GM18907 (cell line): Measurements from ENCODE around the gene AMN1.
A peak's percentile ranks its signal among the peaks of the same experiment; 100 is the strongest.
"Not testable (repeated sequence)": the region's sequence is repeated elsewhere in the genome, so short reads cannot be mapped to it uniquely, and the experiment has no call there.

ENCODE experiments used
- ATAC-seq: cut with Tn5 transposase; IDR thresholded peaks from one replicate; pipeline ENCODE4 v1.9.1; 2021; ENCODE audit warnings: mild to moderate bottlenecking, moderate library complexity; ENCODE audit not compliant: unreplicated experiment

AMN1 gene

DNA sequence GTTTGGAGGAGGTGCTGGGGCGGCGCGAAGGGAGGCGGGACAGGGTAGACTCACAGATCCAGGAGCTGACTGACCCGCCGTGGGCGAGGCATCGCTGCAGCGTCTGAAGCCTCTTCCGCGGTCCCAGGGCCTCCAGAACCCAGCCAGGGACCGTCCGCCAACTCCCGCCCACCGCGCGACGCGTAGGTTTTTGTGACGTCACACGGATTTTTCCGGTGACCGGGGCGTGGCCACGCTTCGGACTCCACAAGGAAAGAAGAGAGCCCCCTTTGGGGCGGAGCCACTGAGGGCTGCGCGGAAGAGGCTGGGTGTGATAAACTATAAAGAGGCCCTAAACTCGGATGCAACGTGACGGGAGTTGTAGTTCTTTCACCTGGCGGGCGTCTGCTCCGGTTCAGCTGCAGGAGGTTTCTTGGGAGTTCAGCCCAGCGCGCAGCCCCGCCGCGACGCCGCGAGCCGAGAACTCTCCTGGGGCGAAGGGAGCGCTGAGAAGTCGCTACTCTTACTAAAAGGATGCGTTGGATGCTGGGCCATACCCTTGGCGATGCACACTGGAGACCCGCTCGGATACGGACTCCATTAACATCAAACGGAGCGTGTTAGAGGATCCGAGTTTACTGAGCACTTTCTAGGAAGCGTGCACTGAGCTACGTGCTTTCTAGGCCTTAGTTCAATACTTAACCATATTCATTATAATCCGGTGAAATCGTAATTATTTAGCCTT is at the start of gene AMN1:
TSS of gene AMN1 (minus strand) at position 105 of the 724 bp plus-strand sequence. CDS start at position 92, 13 bp downstream.
- peak; percentile 95 for ATAC-seq

GRCh38 chr12:31773867-31774266 is 45.0 kb upstream of the AMN1 start:
- peak; percentile 60 for ATAC-seq

- ATAC-seq: peak; percentile 78
Observed at GRCh38 chr12:31773223-31773750, 44.5 kb upstream of the AMN1 start.

DNA sequence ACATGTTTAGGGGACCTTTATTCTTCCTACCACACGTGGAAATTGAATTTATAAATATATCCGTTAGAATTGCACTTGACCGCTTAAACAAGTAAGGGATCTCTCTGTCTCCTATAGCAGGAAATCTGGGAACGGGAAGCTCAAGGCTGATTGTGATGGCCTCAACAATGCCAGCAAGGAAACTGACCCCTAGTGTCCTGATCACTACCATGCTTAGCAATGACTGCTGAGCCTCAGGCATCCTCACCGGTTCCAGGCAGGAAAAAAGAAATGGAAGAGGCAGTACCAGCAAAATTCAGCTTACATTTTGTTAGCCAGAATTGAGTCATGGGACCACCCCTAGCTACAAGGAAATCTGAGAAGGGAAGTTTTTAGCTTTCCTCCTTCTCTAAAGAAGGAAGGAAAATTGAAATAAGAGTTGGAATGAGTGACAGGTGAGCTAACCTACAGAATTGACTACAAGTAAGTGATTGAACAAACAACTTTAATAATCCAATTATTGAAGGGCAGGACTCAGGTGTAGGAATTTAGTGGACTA is 43.9 kb upstream of the AMN1 start:
- no peak for ATAC-seq

DNA sequence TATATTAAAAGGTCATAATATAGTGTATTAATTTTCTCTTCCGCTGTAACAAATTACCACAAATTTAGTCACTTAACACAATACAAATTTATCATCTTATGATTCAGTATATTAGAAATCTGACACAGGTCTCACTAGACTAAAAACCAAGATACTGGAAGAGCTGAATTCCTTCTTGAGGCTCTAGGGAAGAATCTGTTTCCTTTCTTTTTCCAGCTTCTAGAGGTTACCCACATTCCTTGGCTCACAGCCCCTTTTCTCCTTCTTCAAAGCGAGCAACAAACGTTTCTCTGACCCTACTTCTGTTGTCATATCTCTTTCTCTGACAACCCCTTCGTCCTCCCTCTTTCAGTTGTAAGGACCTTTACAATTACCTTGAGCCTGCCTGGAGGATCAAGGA is 43.4 kb upstream of the AMN1 start:
- no peak for ATAC-seq

DNA sequence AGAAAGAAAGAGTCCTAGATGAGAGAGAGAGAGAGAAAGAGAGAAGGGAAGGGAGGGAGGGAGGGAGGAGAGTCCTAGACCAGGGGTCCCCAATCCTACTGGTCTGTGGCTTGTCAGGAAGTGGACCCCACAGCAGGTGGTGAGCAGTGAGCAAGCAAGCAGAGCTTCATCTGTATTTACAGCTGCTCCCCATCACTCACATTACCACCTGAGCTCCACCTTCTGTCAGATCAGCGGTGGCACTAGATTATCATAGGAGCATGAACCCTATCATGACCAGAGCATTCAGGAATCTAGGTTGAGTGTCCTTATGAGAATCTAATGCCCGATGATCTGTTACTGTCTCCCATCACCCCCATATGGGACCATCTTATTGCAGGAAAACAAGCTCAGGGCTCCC is 39.2 kb upstream of the AMN1 start:
- ATAC-seq: no peak

GRCh38 chr12:31765931-31766330 is 37.1 kb upstream of the AMN1 start:
- ATAC-seq: no peak

DNA sequence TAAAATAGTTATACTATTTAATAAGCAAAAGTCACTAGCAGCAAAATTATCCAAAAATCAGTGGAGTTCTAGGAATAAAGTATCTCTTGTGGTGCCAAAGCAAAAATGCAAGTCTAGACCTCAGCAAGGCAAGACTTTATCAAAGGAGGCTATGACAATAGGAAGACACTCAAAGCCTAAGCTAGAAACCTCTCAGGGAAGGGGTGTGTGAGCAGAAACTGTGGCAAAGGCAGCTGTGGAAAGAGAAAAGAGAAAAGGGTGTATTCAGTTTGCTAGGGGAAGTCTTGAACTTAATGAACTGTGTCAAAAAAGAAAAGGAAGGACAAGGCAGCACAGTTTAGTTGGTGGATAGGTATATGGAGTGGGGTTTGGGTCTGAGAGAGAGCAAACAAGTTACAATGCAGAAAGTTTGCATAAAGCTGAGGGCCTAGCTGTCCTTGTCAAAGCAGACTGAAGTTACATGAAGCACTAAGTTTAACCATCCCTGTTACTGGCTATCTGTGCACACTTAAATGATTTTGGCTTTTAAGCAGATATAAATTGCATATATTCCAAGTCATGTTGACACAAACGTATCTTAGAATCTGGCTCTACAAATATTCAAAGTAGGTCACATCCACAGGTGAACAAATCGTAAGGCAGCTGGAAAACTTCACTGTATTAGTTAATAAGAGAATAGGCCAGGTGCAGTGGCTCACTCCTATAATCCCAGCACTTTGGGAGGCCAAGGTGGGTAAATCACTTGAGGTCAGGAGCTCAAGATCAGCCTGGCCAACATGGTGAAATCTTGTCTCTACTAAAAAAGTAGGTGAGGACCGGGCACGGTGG is 31.0 kb upstream of the AMN1 start:
- no peak for ATAC-seq

- ATAC-seq: not testable (repeated sequence)
Observed at GRCh38 chr12:31758297-31758696, 29.5 kb upstream of the AMN1 start.

DNA sequence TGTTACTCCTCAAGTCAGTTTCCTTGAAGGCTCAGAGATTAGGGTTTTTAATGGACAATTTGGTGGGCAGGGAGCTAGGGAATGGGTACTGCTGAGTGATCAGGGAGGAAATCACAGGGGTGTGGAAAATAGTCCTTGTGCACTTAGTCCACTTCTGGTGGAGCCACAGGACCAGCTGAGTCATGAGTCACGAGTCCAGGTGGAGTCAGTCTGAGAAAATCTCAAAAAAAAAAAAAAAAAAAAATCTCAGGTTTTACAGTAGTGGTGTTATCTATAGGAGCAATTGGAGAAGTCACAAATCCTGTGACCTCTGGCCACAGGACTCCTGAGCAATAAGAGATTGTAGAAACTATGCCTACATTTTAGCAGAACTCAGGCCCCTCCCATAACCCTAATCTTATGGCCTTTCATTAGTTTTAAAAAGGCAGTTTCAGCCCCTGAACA is 28.2 kb upstream of the AMN1 start:
- ATAC-seq: no peak

GRCh38 chr12:31752450-31752849 is 23.6 kb upstream of the AMN1 start:
- no peak for ATAC-seq

DNA sequence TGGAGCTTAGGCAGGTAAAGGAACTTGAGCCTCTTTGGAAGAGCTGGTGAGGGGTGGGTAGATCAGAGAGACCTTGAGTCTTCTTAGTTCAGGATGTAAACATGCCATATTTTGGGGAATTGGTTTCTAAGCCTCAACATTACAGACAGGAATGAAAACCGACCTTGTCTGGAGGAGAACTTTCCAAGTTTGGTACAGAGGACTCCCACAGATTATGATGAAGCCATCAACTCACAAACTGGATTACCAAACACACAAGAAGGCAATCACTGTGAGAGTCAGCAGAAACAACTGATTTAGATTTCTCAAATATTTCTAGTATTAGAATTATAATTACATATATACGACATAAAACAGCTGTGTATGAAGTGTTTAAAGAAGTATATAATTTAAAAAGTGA is 22.3 kb upstream of the AMN1 start:
- ATAC-seq: no peak

DNA sequence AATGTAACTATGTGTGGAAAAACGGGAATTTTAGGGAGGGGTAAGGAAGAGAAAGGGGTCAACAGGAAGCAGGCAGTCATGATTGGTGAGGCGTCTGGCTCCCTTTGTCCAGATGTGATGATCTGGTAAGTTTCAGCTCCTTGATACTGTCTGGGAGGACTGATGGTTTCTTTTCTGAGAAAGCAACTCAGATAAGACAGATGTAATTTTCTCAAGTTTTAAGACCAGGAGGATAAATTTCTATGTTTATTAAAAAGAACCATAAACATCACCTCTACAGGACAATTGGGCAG is 21.9 kb upstream of the AMN1 start:
- ATAC-seq: no peak

DNA sequence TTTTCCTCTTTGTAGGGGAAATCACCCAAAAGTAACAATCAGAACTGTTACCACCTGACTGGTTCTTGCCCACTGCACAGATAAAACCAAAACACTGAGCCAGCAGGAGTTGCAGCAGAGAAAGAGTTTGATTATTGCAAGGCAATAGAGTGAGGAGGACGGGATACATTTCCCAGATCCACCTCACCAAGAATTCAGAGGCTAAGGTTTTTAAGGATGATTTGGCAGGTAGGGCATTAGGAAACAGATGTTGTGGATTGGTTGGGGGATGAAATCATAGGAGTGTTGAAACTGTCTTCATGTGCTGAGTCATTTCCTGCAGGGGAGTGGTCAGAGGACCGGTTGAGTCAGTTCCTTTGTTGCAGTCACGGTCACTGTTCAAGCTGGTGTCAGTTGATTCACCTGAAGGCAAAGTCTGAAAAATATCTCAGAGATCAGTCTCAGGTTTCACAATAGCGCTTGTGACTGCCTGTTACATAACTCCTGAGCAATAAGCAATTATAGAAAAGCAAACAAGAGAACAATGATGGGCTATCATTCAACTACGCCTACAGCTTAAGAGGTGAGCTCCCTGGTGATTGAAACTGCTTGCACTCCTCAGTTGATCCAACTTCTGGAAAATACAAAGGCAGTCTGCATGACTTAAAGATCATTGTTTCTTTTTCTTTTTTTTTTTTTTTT is 20.3 kb upstream of the AMN1 start:
- peak; percentile 82 for ATAC-seq

DNA sequence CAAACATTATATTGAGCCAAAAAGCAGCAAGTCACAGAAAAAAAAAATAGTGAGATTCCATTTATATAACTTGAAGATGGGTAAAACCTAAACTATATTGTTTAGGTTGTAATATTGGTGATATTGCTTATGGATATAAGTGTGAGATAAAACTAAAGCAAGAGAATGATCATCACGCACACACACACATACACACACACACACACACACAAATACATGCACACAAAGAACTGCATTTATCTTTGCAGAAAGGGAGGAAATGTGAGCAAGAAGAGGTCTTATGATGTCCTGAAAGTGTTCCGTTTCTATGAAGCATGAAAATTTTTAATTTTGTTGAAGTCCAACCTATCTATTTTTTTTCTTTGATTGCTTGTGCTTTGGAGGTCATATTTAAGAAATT is 16.4 kb upstream of the AMN1 start:
- ATAC-seq: no peak

DNA sequence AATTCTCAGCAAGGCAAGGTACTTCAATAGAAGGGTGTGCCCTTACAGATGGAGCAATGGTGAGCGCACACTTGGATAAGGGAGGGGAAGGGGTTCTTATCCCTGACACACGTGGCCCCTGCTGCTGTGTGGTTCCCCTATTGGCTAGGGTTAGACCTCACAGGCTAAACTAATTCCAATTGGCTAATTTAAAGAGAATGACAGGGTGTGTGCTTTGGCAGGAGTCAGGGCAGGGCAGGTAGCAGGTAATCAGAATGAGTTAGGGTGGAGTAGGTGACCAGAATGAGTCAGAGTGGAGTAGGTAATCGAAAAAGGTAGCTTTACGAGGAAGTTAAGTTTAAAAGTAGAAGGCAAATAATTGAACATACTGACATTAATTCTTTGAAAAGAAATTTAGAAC is 15.5 kb upstream of the AMN1 start:
- ATAC-seq: not testable (repeated sequence)

- ATAC-seq: no peak
Observed at GRCh38 chr12:31742891-31743290, 14.1 kb upstream of the AMN1 start.

DNA sequence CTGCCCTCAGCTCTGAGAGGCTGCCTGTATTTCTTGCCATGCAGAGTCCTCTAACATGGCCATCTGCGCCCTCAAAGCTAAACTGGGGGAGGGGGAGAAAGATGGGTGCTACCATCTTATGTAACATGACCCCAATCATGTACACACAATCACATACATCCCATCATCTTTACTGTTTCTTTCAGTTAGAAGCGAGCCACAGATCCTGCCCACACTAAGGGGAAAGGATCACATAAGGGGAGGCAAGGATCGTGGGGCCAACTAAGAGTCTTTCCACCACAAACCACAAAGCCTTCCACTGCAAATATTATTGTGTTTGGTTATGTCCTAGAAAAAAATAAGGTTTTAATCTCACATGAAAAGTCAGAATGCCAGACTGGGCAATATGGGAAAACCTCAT is 11.8 kb upstream of the AMN1 start:
- ATAC-seq: no peak

DNA sequence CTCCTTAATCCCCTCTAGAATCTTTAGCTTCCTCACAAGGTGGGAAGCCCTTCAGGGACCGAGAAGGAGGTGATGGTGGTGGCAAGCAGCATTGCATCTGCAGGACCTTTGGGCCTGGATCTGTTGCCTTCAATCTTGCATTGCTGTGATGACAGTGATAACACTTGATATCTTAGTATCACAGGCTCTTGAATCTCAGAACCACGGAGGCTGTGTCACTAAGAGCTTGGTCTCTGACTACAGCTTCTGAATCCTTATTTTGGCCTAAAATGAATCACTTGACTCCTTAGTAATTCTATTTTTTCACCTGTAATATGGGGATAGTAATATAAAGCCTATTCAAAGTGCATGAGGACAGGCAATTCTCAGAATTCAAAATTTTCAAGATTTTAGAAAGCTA is 8.9 kb upstream of the AMN1 start:
- no peak for ATAC-seq

DNA sequence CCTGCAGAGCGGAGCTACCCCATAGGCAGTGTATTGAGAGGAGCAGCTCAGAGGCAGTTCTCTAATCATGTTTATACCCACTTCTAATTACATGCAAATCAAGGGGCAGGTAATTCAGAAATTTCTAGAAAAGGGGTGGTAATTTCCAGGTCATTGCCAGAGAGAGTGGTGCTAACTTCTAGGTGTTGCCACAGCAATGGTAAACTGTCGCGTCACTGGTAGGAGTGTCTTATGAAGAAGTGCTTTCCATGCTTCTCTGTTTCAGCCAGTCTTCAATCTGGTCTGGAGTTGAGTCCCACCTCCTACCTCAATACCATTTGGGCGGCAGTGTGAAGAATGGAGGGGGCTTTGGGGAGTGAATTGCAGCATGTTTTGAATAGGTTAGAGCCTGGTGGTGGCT is 8.5 kb upstream of the AMN1 start:
- no peak for ATAC-seq

DNA sequence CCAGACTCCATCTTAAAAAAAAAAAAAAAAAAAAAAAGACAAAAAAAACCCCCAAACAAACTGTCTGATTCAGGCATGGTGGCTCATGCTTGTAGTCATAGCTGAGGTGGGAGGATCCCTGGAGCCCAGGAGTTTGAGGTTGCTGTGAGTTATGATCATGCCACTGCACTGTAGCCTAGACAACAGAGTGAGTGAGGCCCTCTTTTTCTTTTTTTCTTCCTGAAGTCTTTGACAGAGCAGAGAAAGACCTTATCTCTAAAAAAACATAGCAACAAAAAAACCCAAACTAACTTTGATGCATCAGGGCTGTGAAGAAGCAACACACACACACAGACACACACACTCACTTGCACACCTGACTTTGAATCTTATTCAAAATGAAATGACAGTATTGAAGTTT is 7.7 kb upstream of the AMN1 start:
- ATAC-seq: no peak
